GM12873 (cell line): ENCODE results near the gene C16orf90.

Experiments used
- CTCF ChIP-seq: IDR thresholded peaks from 2 replicates; pipeline ENCODE4 v1.5.1; 2012; ENCODE audit warnings: low read depth, mild to moderate bottlenecking, moderate library complexity, low read length, control low read depth; ENCODE audit not compliant: insufficient read depth; ENCODE audit errors: missing control alignments

Gene C16orf90

GRCh38 chr16:3520841-3521240 lies 25.6 kb upstream of the C16orf90 start:
- TF ChIP-seq CTCF, result no peak

- TF ChIP-seq CTCF, result no peak
These were observed 25.1 kb upstream of the C16orf90 start for GRCh38 chr16:3520413-3520812.

GRCh38 chr16:3519581-3519980 lies 24.3 kb upstream of the C16orf90 start:
- TF ChIP-seq CTCF, result no peak

GRCh38 chr16:3518986-3519348 lies 23.7 kb upstream of the C16orf90 start:
- no peak for TF ChIP-seq CTCF

GRCh38 chr16:3518292-3518985 lies 23.1 kb upstream of the C16orf90 start:
- no peak for TF ChIP-seq CTCF

- TF ChIP-seq CTCF, result no peak
These were observed 20.6 kb upstream of the C16orf90 start for GRCh38 chr16:3515897-3516296.

- no peak for TF ChIP-seq CTCF
These were observed 19.3 kb upstream of the C16orf90 start for GRCh38 chr16:3514621-3515020.
